H9 (cell line): Measurements from ENCODE around the gene MYLK4. TPM values are rescaled to one million over a fixed set of nuclear protein-coding genes. Genes with fewer than 3 reads are reported as not detected.

ENCODE experiments used
- DNase-seq: peaks from one replicate; pipeline ENCODE4 v3.0.0-alpha.2; 2017
- H2AFZ ChIP-seq: one replicate; pipeline ENCODE4 v1.6.1; 2013; ENCODE audit warnings: mild to moderate bottlenecking, low read length, control low read depth, moderate library complexity
- H2AK5ac ChIP-seq: 2 replicates; pipeline ENCODE4 v1.6.1; 2013; ENCODE audit warnings: low read length, control low read depth, mixed read lengths; ENCODE audit not compliant: insufficient read length
- H2BK120ac ChIP-seq: one replicate; pipeline ENCODE4 v1.6.1; 2013; ENCODE audit warnings: low read depth, mild to moderate bottlenecking, low read length, control low read depth, inconsistent platforms; ENCODE audit not compliant: poor library complexity, severe bottlenecking
- H2BK12ac ChIP-seq: 2 replicates; pipeline ENCODE4 v1.6.1; 2013; ENCODE audit warnings: low read length, control low read depth, mixed read lengths, low read depth; ENCODE audit not compliant: insufficient read length
- H2BK15ac ChIP-seq: 2 replicates; pipeline ENCODE4 v1.6.1; 2013; ENCODE audit warnings: low read depth, low read length, control low read depth
- H2BK20ac ChIP-seq: one replicate; pipeline ENCODE4 v1.6.1; 2013; ENCODE audit warnings: low read depth, mild to moderate bottlenecking, low read length, control low read depth, inconsistent platforms; ENCODE audit not compliant: poor library complexity, severe bottlenecking
- H2BK5ac ChIP-seq: 2 replicates; pipeline ENCODE4 v1.6.1; 2013; ENCODE audit warnings: low read length, control low read depth, mixed read lengths; ENCODE audit not compliant: insufficient read length
- H3K14ac ChIP-seq: 2 replicates; pipeline ENCODE4 v1.6.1; 2013; ENCODE audit warnings: low read length, control low read depth; ENCODE audit not compliant: insufficient read depth
- H3K18ac ChIP-seq: 2 replicates; pipeline ENCODE4 v1.6.1; 2013; ENCODE audit warnings: low read depth, mild to moderate bottlenecking, mixed read lengths, low read length, control low read depth; ENCODE audit not compliant: insufficient read length
- H3K23ac ChIP-seq: 2 replicates; pipeline ENCODE4 v1.6.1; 2013; ENCODE audit warnings: low read length, control low read depth, mixed read lengths, low read depth; ENCODE audit not compliant: insufficient read length
- H3K23me2 ChIP-seq: 2 replicates; pipeline ENCODE4 v1.6.1; 2013; ENCODE audit warnings: low read depth, mild to moderate bottlenecking, mixed read lengths, low read length, control low read depth; ENCODE audit not compliant: insufficient read length, poor library complexity, severe bottlenecking
- H3K27ac ChIP-seq: 2 replicates; pipeline ENCODE4 v1.5.1; 2013; ENCODE audit warnings: low read length, control low read depth, mixed read lengths, low read depth; ENCODE audit not compliant: insufficient read length
- H3K27me3 ChIP-seq: 2 replicates; pipeline ENCODE4 v1.6.1; 2013; ENCODE audit warnings: low read length, control low read depth, inconsistent platforms; ENCODE audit not compliant: insufficient read depth
- H3K4ac ChIP-seq: 2 replicates; pipeline ENCODE4 v1.6.1; 2013; ENCODE audit warnings: low read depth, mild to moderate bottlenecking, control low read depth, inconsistent platforms, low read length, moderate library complexity
- H3K4me1 ChIP-seq: 2 replicates; pipeline ENCODE4 v1.6.1; 2013; ENCODE audit warnings: low read length, control low read depth, inconsistent platforms; ENCODE audit not compliant: insufficient read depth
- H3K4me2 ChIP-seq: 2 replicates; pipeline ENCODE4 v1.6.1; 2013; ENCODE audit warnings: low read length, control low read depth, mixed read lengths; ENCODE audit not compliant: insufficient read length, insufficient read depth
- H3K56ac ChIP-seq: 2 replicates; pipeline ENCODE4 v1.6.1; 2013; ENCODE audit warnings: low read depth, mild to moderate bottlenecking, mixed read lengths, low read length, control low read depth; ENCODE audit not compliant: insufficient read length
- H3K79me1 ChIP-seq: 2 replicates; pipeline ENCODE4 v1.6.1; 2013; ENCODE audit warnings: low read depth, mild to moderate bottlenecking, moderate library complexity, low read length, control low read depth, inconsistent platforms; ENCODE audit not compliant: insufficient read depth, poor library complexity, severe bottlenecking
- H3K79me2 ChIP-seq: 2 replicates; pipeline ENCODE4 v1.6.1; 2013; ENCODE audit warnings: low read length, control low read depth, inconsistent platforms; ENCODE audit not compliant: insufficient read depth
- H3K9ac ChIP-seq: 2 replicates; pipeline ENCODE4 v1.6.1; 2013; ENCODE audit warnings: low read length, control low read depth, mixed read lengths; ENCODE audit not compliant: insufficient read length; ENCODE audit errors: extremely low read depth
- H3K9me3 ChIP-seq: one replicate; pipeline ENCODE4 v1.6.1; 2013; ENCODE audit warnings: low read depth, low read length, inconsistent platforms; ENCODE audit not compliant: control insufficient read depth
- H3T11ph ChIP-seq: one replicate; pipeline ENCODE4 v1.6.1; 2013; ENCODE audit warnings: mild to moderate bottlenecking, low read length, control low read depth, inconsistent platforms
- H4K20me1 ChIP-seq: one replicate; pipeline ENCODE4 v1.6.1; 2013; ENCODE audit not compliant: control insufficient read depth, insufficient read length, insufficient read depth
- H4K5ac ChIP-seq: 2 replicates; pipeline ENCODE4 v1.6.1; 2013; ENCODE audit warnings: low read depth, mild to moderate bottlenecking, mixed read lengths, low read length, control low read depth; ENCODE audit not compliant: insufficient read length
- H4K8ac ChIP-seq: replicated peaks from 2 replicates; pipeline ENCODE4 v1.6.1; 2013; ENCODE audit warnings: low read length, control low read depth, mixed read lengths, low read depth; ENCODE audit not compliant: insufficient read length
- H4K91ac ChIP-seq: 2 replicates; pipeline ENCODE4 v1.6.1; 2013; ENCODE audit warnings: low read depth, mild to moderate bottlenecking, moderate library complexity, mixed read lengths, low read length, control low read depth; ENCODE audit not compliant: insufficient read length
- H3K27ac Mint-ChIP-seq, 3 experiments: 2 replicates in 2 of 3; 3 replicates in 1 of 3; pipeline ENCODE4 v1.8.0; 2020 to 2021; ENCODE audit warnings: mixed read lengths in 3 of 3, mild to moderate bottlenecking in 1 of 3, moderate library complexity in 1 of 3
- H3K27me3 Mint-ChIP-seq: 2 replicates; pipeline ENCODE4 v1.8.0; 2021; ENCODE audit warnings: low read depth, mild to moderate bottlenecking, moderate library complexity, mixed read lengths
- H3K36me3 Mint-ChIP-seq, 3 experiments: 2 replicates in 2 of 3; 3 replicates in 1 of 3; pipeline ENCODE4 v1.8.0; 2020 to 2021; ENCODE audit warnings: low read depth in 3 of 3, mixed read lengths in 3 of 3; ENCODE audit not compliant: insufficient read depth in 1 of 3
- H3K4me1 Mint-ChIP-seq, 2 experiments: 2 replicates each; pipeline ENCODE4 v1.8.0; 2020; ENCODE audit warnings: mixed read lengths in 2 of 2
- H3K4me3 Mint-ChIP-seq, 2 experiments: 2 replicates in 1 of 2; 3 replicates in 1 of 2; pipeline ENCODE4 v1.8.0; 2020 to 2021; ENCODE audit warnings: mild to moderate bottlenecking in 2 of 2, mixed read lengths in 2 of 2, moderate library complexity in 1 of 2
- H3K9me3 Mint-ChIP-seq, 2 experiments: 2 replicates in 1 of 2; 3 replicates in 1 of 2; pipeline ENCODE4 v1.8.0; 2020; ENCODE audit warnings: mild to moderate bottlenecking in 2 of 2, mixed read lengths in 2 of 2, moderate library complexity in 1 of 2
- WGBS: extraction: QIAGEN DNeasy Blood & Tissue Kit; methylation state at CpG from one replicate; pipeline ENCODE4 v1.1.7; 2013; ENCODE audit warnings: missing lambda C conversion rate, low lambda C conversion rate, mixed read lengths; ENCODE audit not compliant: insufficient read length; ENCODE audit errors: extremely low coverage; 5-methylcytosine and 5-hydroxymethylcytosine counted together
- total RNA-seq: library from RNA; stranded (reverse); gene quantifications from 2 replicates; pipeline ENCODE4 v1.2.1, GENCODE V29; 2021
- TF ChIP-seq, protein P1 (sequence below): fragments of 200-600 bp; sonication (generic); conservative IDR thresholded peaks from 3 replicates; pipeline ENCODE4 v1.8.0; 2021; ENCODE audit warnings: antibody characterized with exemption, mild to moderate bottlenecking

Gene MYLK4
- total RNA-seq, 1 experiment from 2014 or later: 0.28 TPM

DNA sequence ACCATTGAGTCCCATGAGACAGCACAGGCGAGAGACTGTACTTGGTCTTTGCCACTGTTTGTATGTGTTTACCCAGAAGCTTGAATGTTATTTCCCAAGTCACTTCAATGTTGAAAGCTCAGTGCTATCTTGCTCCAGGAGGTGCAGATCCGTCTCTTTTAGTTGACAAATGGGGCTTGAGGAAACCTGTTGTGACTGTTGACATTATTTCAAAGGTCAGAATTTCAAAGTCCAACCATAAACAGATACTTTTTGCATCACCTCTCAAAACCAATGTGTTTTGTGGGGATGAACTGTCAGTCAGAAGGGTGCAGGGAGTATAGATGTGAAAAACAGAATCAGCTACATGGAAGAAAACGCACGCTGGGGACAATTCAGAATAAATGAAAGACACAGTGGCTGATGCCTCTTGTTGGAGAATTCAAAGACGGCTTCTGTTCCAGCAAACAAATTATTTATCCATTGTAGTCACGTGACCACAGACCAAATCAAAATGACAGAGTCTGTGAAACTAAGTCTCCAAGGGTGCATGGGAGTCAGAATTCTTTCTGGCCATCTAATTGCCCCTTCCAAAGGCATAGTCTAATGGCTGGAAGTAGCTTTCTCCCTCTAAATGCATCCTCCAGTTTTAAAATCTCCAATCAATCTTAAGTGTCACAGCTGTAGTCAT is 83.7 kb downstream of the MYLK4 start:
- no peak overlapping the region for H2BK12ac ChIP-seq
- no peak overlapping the region for H3K56ac ChIP-seq
- no peak overlapping the region for H4K5ac ChIP-seq
- H3K27me3 ChIP-seq: no peaks in the 10 kb centered on the region; the same call in 1 of the 2 replicates
- no peak overlapping the region for H2AK5ac ChIP-seq
- H4K20me1 ChIP-seq: no peaks in the 10 kb centered on the region
- no peak overlapping the region for H3K18ac ChIP-seq
- H3K4me2 ChIP-seq: no peak overlapping the region
- Mint-ChIP-seq H3K9me3 (peaks cover 10 to 12% of the 10 kb centered on the region in 2 experiments), H3K4me1 (peaks cover 32 to 34% of the 10 kb centered on the region in 2 experiments), H3K4me3 (no peak overlapping the region), H3K27me3 (no peaks in the 10 kb centered on the region), H3K27ac (no peak overlapping the region), H3K36me3 (peaks cover 7 to 11% (median 7%) of the 10 kb centered on the region in 3 experiments; a peak in 5 of 7 replicates)
- no peaks in the 10 kb centered on the region for H3K9me3 ChIP-seq
- no peak overlapping the region for H3K9ac ChIP-seq
- no peak overlapping the region for H3K14ac ChIP-seq
- no peak overlapping the region for H2AFZ ChIP-seq
- no peak overlapping the region for H2BK20ac ChIP-seq
- no peak for DNase-seq
- H4K91ac ChIP-seq: no peak overlapping the region
- WGBS: no CpG with 5 or more reads among the region's 6 CpGs
- no peak overlapping the region for H4K8ac ChIP-seq
- no peak overlapping the region for H2BK15ac ChIP-seq
- no peak overlapping the region for H3K4ac ChIP-seq
- no peak overlapping the region for H2BK5ac ChIP-seq
- no peaks in the 10 kb centered on the region for H3K79me2 ChIP-seq
- TF ChIP-seq, protein P1, sequence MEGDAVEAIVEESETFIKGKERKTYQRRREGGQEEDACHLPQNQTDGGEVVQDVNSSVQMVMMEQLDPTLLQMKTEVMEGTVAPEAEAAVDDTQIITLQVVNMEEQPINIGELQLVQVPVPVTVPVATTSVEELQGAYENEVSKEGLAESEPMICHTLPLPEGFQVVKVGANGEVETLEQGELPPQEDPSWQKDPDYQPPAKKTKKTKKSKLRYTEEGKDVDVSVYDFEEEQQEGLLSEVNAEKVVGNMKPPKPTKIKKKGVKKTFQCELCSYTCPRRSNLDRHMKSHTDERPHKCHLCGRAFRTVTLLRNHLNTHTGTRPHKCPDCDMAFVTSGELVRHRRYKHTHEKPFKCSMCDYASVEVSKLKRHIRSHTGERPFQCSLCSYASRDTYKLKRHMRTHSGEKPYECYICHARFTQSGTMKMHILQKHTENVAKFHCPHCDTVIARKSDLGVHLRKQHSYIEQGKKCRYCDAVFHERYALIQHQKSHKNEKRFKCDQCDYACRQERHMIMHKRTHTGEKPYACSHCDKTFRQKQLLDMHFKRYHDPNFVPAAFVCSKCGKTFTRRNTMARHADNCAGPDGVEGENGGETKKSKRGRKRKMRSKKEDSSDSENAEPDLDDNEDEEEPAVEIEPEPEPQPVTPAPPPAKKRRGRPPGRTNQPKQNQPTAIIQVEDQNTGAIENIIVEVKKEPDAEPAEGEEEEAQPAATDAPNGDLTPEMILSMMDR: no peak
- H3K4me1 ChIP-seq: peaks cover 14% of the 10 kb centered on the region; the same call in 1 of the 2 replicates
- no peaks in the 10 kb centered on the region for H3K23me2 ChIP-seq
- H3K27ac ChIP-seq: no peak overlapping the region
- no peak overlapping the region for H2BK120ac ChIP-seq
- H3K23ac ChIP-seq: no peak overlapping the region
- H3K79me1 ChIP-seq: no peaks in the 10 kb centered on the region
- no peak overlapping the region for H3T11ph ChIP-seq
